GM15510 (cell line): ENCODE data around the gene GCN1.

ENCODE experiments used
- POLR2A ChIP-seq: IDR thresholded peaks from 3 replicates; pipeline ENCODE4 v1.6.1; 2011; ENCODE audit warnings: borderline replicate concordance; ENCODE audit not compliant: insufficient read length; ENCODE audit errors: extremely low read depth

Gene GCN1

GRCh38 chr12:120155072-120155471, 39.4 kb downstream of the GCN1 start:
- TF ChIP-seq POLR2A, result no peak

- no peak for TF ChIP-seq POLR2A
Measured at GRCh38 chr12:120150919-120151525, 43.5 kb downstream of the GCN1 start.

- TF ChIP-seq POLR2A, result no peak
Measured at GRCh38 chr12:120148011-120148410, 46.5 kb downstream of the GCN1 start.

GRCh38 chr12:120145164-120145563, 49.4 kb downstream of the GCN1 start:
- TF ChIP-seq POLR2A, result no peak

- TF ChIP-seq POLR2A, result no peak
Measured at GRCh38 chr12:120144215-120144614, 50.3 kb downstream of the GCN1 start.

GRCh38 chr12:120142231-120142877, 52.2 kb downstream of the GCN1 start:
- TF ChIP-seq POLR2A, result no peak

- TF ChIP-seq POLR2A, result no peak
Measured at GRCh38 chr12:120141336-120141735, 53.2 kb downstream of the GCN1 start.

GRCh38 chr12:120140603-120141002, 53.9 kb downstream of the GCN1 start:
- no peak for TF ChIP-seq POLR2A

- no peak for TF ChIP-seq POLR2A
Measured at GRCh38 chr12:120139958-120140357, 54.6 kb downstream of the GCN1 start.

GRCh38 chr12:120138366-120138765, 56.1 kb downstream of the GCN1 start:
- no peak for TF ChIP-seq POLR2A

GRCh38 chr12:120137833-120138232, 56.7 kb downstream of the GCN1 start:
- no peak for TF ChIP-seq POLR2A

GRCh38 chr12:120136093-120136770, 58.3 kb downstream of the GCN1 start:
- no peak for TF ChIP-seq POLR2A

GRCh38 chr12:120134307-120134980, 60.1 kb downstream of the GCN1 start:
- no peak for TF ChIP-seq POLR2A

GRCh38 chr12:120132863-120133385, 61.6 kb downstream of the GCN1 start:
- peak; percentile 40 for TF ChIP-seq POLR2A
